GM23248 (cell line): ENCODE data around the gene RABGAP1L. TPM values are rescaled to one million over a fixed set of nuclear protein-coding genes. Genes with fewer than 3 reads are reported as not detected.

ENCODE experiments used
- DNase-seq: peaks from one replicate; pipeline ENCODE4 v3.0.0-alpha.2; 2015
- H2AFZ ChIP-seq: fragments of 200-600 bp; sonication (generic); 2 replicates; pipeline ENCODE4 v1.6.1; 2016; ENCODE audit warnings: antibody characterized with exemption
- H3F3A ChIP-seq: fragments of 200-600 bp; sonication (generic); 2 replicates; pipeline ENCODE4 v1.6.1; 2016; ENCODE audit warnings: mild to moderate bottlenecking, antibody characterized with exemption, mixed run types; ENCODE audit not compliant: insufficient read depth
- H3K27ac ChIP-seq: fragments of 200-600 bp; sonication (generic); 2 replicates; pipeline ENCODE4 v1.5.1; 2016; ENCODE audit warnings: mild to moderate bottlenecking
- H3K27me3 ChIP-seq: fragments of 200-600 bp; sonication (generic); replicated peaks from 2 replicates; pipeline ENCODE4 v1.6.1; 2016; ENCODE audit warnings: mild to moderate bottlenecking; ENCODE audit not compliant: insufficient read depth
- H3K36me3 ChIP-seq: fragments of 200-600 bp; sonication (generic); 2 replicates; pipeline ENCODE4 v1.6.1; 2016; ENCODE audit warnings: low read depth, mild to moderate bottlenecking
- H3K4me1 ChIP-seq: fragments of 200-600 bp; sonication (generic); 2 replicates; pipeline ENCODE4 v1.6.1; 2016; ENCODE audit warnings: mild to moderate bottlenecking; ENCODE audit not compliant: insufficient read depth
- H3K4me2 ChIP-seq: fragments of 200-600 bp; sonication (generic); one replicate; pipeline ENCODE4 v1.6.1; 2016; ENCODE audit warnings: mild to moderate bottlenecking; ENCODE audit not compliant: unreplicated experiment
- H3K4me3 ChIP-seq: fragments of 200-600 bp; sonication (generic); 2 replicates; pipeline ENCODE4 v1.5.1; 2016; ENCODE audit warnings: mild to moderate bottlenecking
- H3K79me2 ChIP-seq: fragments of 200-600 bp; sonication (generic); 2 replicates; pipeline ENCODE4 v1.6.1; 2016; ENCODE audit warnings: mild to moderate bottlenecking; ENCODE audit not compliant: insufficient read depth
- H3K9ac ChIP-seq: fragments of 200-600 bp; sonication (generic); 2 replicates; pipeline ENCODE4 v1.6.1; 2016; ENCODE audit warnings: mild to moderate bottlenecking
- H3K9me2 ChIP-seq: fragments of 200-600 bp; sonication (generic); 2 replicates; pipeline ENCODE4 v1.6.1; 2016; ENCODE audit warnings: mixed run types, mild to moderate bottlenecking, moderate library complexity; ENCODE audit not compliant: insufficient read depth
- H3K9me3 ChIP-seq: fragments of 200-600 bp; sonication (generic); one replicate; pipeline ENCODE4 v1.6.1; 2017; ENCODE audit warnings: low read depth
- H4K20me1 ChIP-seq: fragments of 200-600 bp; sonication (generic); 2 replicates; pipeline ENCODE4 v1.6.0; 2016; ENCODE audit not compliant: insufficient read depth
- EZH2 ChIP-seq: fragments of 200-600 bp; sonication (generic); IDR thresholded peaks from 2 replicates; pipeline ENCODE4 v1.6.1; 2018; ENCODE audit warnings: antibody characterized with exemption, mild to moderate bottlenecking; ENCODE audit not compliant: insufficient read depth, poor library complexity, severe bottlenecking
- EZH2phosphoT487 ChIP-seq: fragments of 200-600 bp; sonication (generic); IDR thresholded peaks from 2 replicates; pipeline ENCODE4 v1.6.1; 2018; ENCODE audit warnings: antibody characterized with exemption, moderate library complexity, mild to moderate bottlenecking, low read depth; ENCODE audit not compliant: insufficient read depth
- WGBS, 2 experiments: methylation state at CpG; one replicate each; pipeline ENCODE4 v1.1.6; 2015 to 2017; ENCODE audit warnings: low lambda C conversion rate in 2 of 2, low coverage in 1 of 2; ENCODE audit errors: missing lambda C conversion rate in 2 of 2; 5-methylcytosine and 5-hydroxymethylcytosine counted together
- in situ Hi-C: fragments of 300-500 bp; cut with MboI; formaldehyde crosslinking; loops from 2 replicates; pipeline ENCODE4 v1.15.0; 2020
- polyA plus RNA-seq: library from polyadenylated mRNA; unstranded; fragments of >200 nt; fragmentation: Nextera tagmentation; extraction: Ambion mirVana; gene quantifications from 2 replicates; pipeline ENCODE4 v1.2.1, GENCODE V29; 2016
- total RNA-seq: library from RNA; depleted of rRNA; stranded (reverse); fragments of >200 nt; shearing (Covaris generic); gene quantifications from 2 replicates; pipeline ENCODE4 v1.2.3, GENCODE V29; 2014

RABGAP1L gene
- total and polyA plus RNA-seq, 2 experiments from 2014 or later = 13.7 to 21.6 TPM

DNA sequence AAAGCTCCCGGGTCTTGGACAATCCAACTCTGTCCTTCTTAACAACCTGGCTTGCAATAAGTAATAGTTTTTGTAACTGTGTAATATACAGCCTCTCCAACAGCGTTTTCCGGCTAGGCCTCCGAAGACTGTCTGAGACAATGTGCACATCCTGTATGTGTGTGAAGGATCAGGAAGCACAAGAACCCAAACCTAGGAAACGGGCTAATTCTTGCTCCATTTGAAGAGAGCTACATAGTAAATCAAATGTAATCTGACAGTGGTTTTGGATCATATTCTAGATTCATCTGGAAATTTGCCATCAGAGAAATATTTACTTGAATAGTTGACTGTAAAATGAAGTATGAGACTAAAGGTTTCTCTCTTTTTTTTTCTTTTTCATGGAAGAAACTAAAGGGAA lies 289.7 kb downstream of the RABGAP1L start:
- Histone ChIP-seq H4K20me1 (no peaks in the 10 kb centered on the region), H2AFZ (no peak overlapping the region), H3K4me3 (no peak overlapping the region), H3K4me1 (no peaks in the 10 kb centered on the region), H3K27me3 (no peaks in the 10 kb centered on the region), H3K27ac (no peak overlapping the region), H3K9me3 (no peaks in the 10 kb centered on the region), H3F3A (no peaks in the 10 kb centered on the region), H3K9ac (no peak overlapping the region), H3K4me2 (no peak overlapping the region), H3K9me2 (no peaks in the 10 kb centered on the region), H3K79me2 (no peaks in the 10 kb centered on the region), H3K36me3 (no peaks in the 10 kb centered on the region)
- WGBS, 2 experiments = 90% methylated on average over 5 of the region's 5 CpGs
- TF ChIP-seq EZH2phosphoT487 (no peak), EZH2 (no peak)
- DNase-seq = no peak
- in situ Hi-C loops = no loop called here

DNA sequence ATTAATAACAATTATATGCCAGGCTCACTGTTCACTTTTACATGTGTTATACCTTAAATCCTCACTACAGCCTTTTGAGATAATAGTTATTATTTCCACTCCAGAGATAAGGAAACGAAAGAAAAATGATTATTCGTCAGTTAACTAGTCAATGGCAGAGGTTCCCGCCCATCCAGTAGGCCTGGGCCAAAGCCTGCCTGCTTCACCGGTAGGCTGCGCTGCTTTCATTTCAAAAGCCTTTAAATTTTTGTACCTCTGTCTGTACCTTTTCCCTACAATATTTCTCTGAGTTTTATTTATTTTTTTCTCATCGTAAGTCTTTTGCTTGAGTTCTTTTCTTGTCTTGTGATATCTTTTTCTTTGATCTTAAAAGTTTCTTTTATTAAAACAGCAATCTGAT lies 292.1 kb downstream of the RABGAP1L start:
- Histone ChIP-seq H3K4me2 (no peak overlapping the region), H3K9me3 (no peaks in the 10 kb centered on the region), H3K36me3 (no peaks in the 10 kb centered on the region), H3K9me2 (no peaks in the 10 kb centered on the region), H3K4me3 (no peak overlapping the region), H4K20me1 (no peaks in the 10 kb centered on the region), H3K27me3 (no peaks in the 10 kb centered on the region), H3K4me1 (no peaks in the 10 kb centered on the region), H3K79me2 (no peaks in the 10 kb centered on the region), H2AFZ (no peak overlapping the region), H3K9ac (no peak overlapping the region), H3F3A (no peaks in the 10 kb centered on the region), H3K27ac (no peak overlapping the region)
- DNase-seq = no peak
- WGBS, 2 experiments = 81 to 84% methylated on average over 6 of the region's 6 CpGs
- no peak for TF ChIP-seq EZH2
- TF ChIP-seq EZH2phosphoT487 = no peak
- in situ Hi-C loops = no loop called here

DNA sequence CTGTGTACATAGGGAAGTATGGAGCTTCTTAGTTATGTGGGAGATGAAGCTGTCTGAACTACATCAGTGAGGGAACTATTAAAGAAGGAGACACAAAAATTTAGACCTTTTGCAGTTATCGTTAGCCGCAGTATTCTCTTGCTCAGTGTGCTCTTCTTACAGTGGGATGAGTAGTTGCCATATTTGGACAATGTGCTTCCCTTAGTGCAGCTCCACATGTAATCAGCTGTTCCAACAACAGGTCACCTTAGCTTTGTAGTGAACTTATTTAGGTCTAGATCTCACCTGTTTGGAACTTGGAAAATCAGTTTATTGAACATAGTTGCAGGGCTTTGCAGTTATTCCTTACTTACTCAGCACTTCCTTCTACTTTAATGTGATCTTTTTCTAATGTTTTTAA lies 306.5 kb downstream of the RABGAP1L start:
- H3K27ac ChIP-seq = no peak overlapping the region
- in situ Hi-C loops = no loop called here
- H3K4me1 ChIP-seq = no peaks in the 10 kb centered on the region
- no peak overlapping the region for H3K9ac ChIP-seq
- H3K9me3 ChIP-seq = no peaks in the 10 kb centered on the region
- H4K20me1 ChIP-seq = no peaks in the 10 kb centered on the region
- no peak overlapping the region for H3K4me2 ChIP-seq
- no peaks in the 10 kb centered on the region for H3F3A ChIP-seq
- no peak for DNase-seq
- H3K4me3 ChIP-seq = no peak overlapping the region
- TF ChIP-seq EZH2phosphoT487 (no peak), EZH2 (no peak)
- 97 to 99% methylated on average over 2 of the region's 2 CpGs for WGBS, 2 experiments
- no peaks in the 10 kb centered on the region for H3K79me2 ChIP-seq
- H3K36me3 ChIP-seq = no peaks in the 10 kb centered on the region
- no peak overlapping the region for H2AFZ ChIP-seq
- no peaks in the 10 kb centered on the region for H3K27me3 ChIP-seq
- H3K9me2 ChIP-seq = no peaks in the 10 kb centered on the region

DNA sequence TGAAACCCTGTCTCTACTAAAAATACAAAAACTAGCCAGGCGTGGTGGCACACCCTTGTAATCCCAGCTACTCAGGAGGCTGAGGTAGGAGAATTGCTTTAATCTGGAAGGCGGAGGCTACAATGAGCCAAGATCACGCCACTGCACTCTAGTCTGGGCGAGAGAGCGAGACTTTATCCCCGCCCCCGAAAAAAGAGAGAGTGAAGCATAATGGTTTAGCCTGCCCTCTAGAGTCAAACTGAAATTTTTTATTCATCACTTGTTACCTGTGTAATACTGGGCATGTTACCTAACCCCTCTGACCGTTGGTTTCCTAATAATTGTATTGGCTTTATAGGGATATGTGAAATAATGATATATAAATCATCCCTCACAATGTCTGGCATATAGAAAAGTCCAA lies 307.3 kb downstream of the RABGAP1L start:
- H3K27me3 ChIP-seq = no peaks in the 10 kb centered on the region
- in situ Hi-C loops = no loop called here
- WGBS, 2 experiments = 93 to 95% methylated on average over 8 of the region's 8 CpGs
- TF ChIP-seq EZH2 (no peak), EZH2phosphoT487 (no peak)
- no peak overlapping the region for H2AFZ ChIP-seq
- no peak overlapping the region for H3K27ac ChIP-seq
- H3F3A ChIP-seq = no peaks in the 10 kb centered on the region
- H4K20me1 ChIP-seq = no peaks in the 10 kb centered on the region
- no peak overlapping the region for H3K4me2 ChIP-seq
- DNase-seq = no peak
- no peaks in the 10 kb centered on the region for H3K79me2 ChIP-seq
- H3K36me3 ChIP-seq = no peaks in the 10 kb centered on the region
- no peak overlapping the region for H3K4me3 ChIP-seq
- no peak overlapping the region for H3K9ac ChIP-seq
- no peaks in the 10 kb centered on the region for H3K4me1 ChIP-seq
- H3K9me2 ChIP-seq = no peaks in the 10 kb centered on the region
- no peaks in the 10 kb centered on the region for H3K9me3 ChIP-seq

DNA sequence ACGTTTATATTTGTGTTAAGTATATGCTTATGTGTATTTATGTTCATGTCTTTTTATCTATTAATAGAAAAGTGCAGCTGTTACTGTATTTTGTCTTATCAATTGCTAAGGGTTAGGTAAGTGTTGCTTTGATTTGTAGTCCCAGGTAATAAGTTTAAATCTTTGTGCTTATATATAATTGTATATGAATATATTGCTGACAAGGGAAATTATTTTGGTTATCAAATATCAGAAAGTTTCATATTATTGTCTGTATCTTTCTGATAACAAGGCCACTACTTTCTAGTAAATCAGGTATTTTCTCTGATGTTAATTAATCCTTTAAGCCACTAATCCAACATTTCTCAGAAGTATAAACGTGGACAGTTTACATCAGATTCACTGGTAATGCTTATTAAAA lies 309.7 kb downstream of the RABGAP1L start:
- H3K4me2 ChIP-seq = no peak overlapping the region
- no peaks in the 10 kb centered on the region for H3K27me3 ChIP-seq
- H3K79me2 ChIP-seq = no peaks in the 10 kb centered on the region
- TF ChIP-seq EZH2 = no peak
- TF ChIP-seq EZH2phosphoT487 = no peak
- H3K36me3 ChIP-seq = no peaks in the 10 kb centered on the region
- no peak overlapping the region for H2AFZ ChIP-seq
- H3K9ac ChIP-seq = no peak overlapping the region
- no peaks in the 10 kb centered on the region for H3K9me2 ChIP-seq
- no peak for DNase-seq
- in situ Hi-C loops = no loop called here
- 57 to 60% methylated on average over 2 of the region's 2 CpGs for WGBS, 2 experiments
- H3K27ac ChIP-seq = no peak overlapping the region
- no peaks in the 10 kb centered on the region for H4K20me1 ChIP-seq
- no peaks in the 10 kb centered on the region for H3F3A ChIP-seq
- no peak overlapping the region for H3K4me3 ChIP-seq
- H3K4me1 ChIP-seq = no peaks in the 10 kb centered on the region
- H3K9me3 ChIP-seq = no peaks in the 10 kb centered on the region
